Tibial nerve (tissue), 4 donors: ENCODE data around the gene MYH7B.

Experiments used
- EP300 ChIP-seq, 2 donors: sonication (generic); formaldehyde crosslinking; IDR thresholded peaks; one replicate each; pipeline ENCODE4 v1.6.1; 2017; ENCODE audit warnings: antibody characterized with exemption in 2 of 2, mild to moderate bottlenecking in 1 of 2
- POLR2A ChIP-seq, 2 donors: fragments of 450-650 bp; IDR thresholded peaks; one replicate each; pipeline ENCODE4 v1.6.1; 2017; ENCODE audit warnings: antibody characterized with exemption in 2 of 2, mild to moderate bottlenecking in 2 of 2, moderate library complexity in 2 of 2
- TF ChIP-seq, protein P1 (sequence below), 5 experiments: fragments of 200-600 bp in 3 of 5; fragments of 450-650 bp in 2 of 5; sonication (generic) in 3 of 5; IDR thresholded peaks; one replicate each; pipeline ENCODE4 v1.5.1; 2016 to 2019; ENCODE audit warnings: antibody characterized with exemption in 5 of 5, mild to moderate bottlenecking in 3 of 5, moderate library complexity in 2 of 5

DNA sequence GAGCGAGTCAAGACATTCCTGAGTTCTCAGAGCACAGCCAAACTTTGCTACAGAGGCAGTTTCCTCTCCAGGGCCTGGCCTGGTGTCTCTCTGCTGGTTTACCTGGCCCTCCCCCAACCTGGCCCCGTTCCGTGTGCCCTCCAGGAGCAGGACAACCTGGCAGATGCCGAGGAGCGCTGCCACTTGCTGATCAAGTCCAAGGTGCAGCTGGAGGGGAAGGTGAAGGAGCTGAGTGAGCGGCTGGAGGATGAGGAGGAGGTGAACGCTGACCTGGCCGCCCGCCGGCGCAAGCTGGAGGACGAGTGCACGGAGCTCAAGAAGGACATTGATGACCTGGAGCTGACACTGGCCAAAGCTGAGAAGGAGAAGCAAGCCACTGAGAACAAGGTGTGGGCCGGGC lies 39.5 kb downstream of the MYH7B start:
- TF ChIP-seq EP300 (IDR thresholded peaks at IDR 0.05) (no peak), POLR2A (IDR thresholded peaks at IDR 0.05) (no peak)
- TF ChIP-seq, protein P1, sequence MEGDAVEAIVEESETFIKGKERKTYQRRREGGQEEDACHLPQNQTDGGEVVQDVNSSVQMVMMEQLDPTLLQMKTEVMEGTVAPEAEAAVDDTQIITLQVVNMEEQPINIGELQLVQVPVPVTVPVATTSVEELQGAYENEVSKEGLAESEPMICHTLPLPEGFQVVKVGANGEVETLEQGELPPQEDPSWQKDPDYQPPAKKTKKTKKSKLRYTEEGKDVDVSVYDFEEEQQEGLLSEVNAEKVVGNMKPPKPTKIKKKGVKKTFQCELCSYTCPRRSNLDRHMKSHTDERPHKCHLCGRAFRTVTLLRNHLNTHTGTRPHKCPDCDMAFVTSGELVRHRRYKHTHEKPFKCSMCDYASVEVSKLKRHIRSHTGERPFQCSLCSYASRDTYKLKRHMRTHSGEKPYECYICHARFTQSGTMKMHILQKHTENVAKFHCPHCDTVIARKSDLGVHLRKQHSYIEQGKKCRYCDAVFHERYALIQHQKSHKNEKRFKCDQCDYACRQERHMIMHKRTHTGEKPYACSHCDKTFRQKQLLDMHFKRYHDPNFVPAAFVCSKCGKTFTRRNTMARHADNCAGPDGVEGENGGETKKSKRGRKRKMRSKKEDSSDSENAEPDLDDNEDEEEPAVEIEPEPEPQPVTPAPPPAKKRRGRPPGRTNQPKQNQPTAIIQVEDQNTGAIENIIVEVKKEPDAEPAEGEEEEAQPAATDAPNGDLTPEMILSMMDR (IDR thresholded peaks at IDR 0.05) = no peak
